Measurements from ENCODE around the gene UNK. TPM values are rescaled to one million over a fixed set of nuclear protein-coding genes. Genes with fewer than 3 reads are reported as not detected.

Gene UNK
- polyA plus RNA-seq, 2 of the 4 experiments (the other 2 are of a cell fraction) = 27.0 to 34.5 TPM

GRCh38 chr17:75813081-75814020 is 28.7 kb downstream of the UNK start:
- ATAC-seq (no peak), DNase-seq (ENCODE audit: low read depth in 1 of 2, low spot score in 1 of 2) (no peak), FAIRE-seq (no peak)
- Histone ChIP-seq H3K4me3 (no peak overlapping the region), H3K4me2 (no peak overlapping the region), H3K9me3 (no peaks in the 10 kb centered on the region), H3K4me1 (peaks cover 14% of the 10 kb centered on the region), H3K27ac (no peak overlapping the region)
- POLR2A ChIA-PET = interaction anchor here (0.6 to 2.2 kb wide), 4 partner anchors 9 to 40 kb away, joined by 4 to 25 read pairs (median 4); a partner anchor contains a TSS
- TF ChIP-seq PBX3 (IDR thresholded peaks at IDR 0.05) (no peak), MAFK (IDR thresholded peaks at IDR 0.05; ENCODE audit: partially characterized antibody) (no peak), E2F6 (IDR thresholded peaks at IDR 0.05; ENCODE audit: borderline replicate concordance, low read depth) (no peak), EP300 (IDR thresholded peaks at IDR 0.05) (no peak), ATOH8 (CRISPR knock-in tag; IDR thresholded peaks at IDR 0.05; ENCODE audit: low read depth) (no peak)
- 94% methylated on average over 24 of the region's 24 CpGs for WGBS (ENCODE audit: missing lambda C conversion rate)
- CTCF ChIA-PET = interaction anchor here (0.6 to 29.7 kb wide), 8 partner anchors 10 to 467 kb away, joined by 3 to 691 read pairs (median 4); partner anchors contain the start of genes UNC13D and WBP2

- FAIRE-seq (no peak), ATAC-seq (no peak), DNase-seq (ENCODE audit: low read depth in 1 of 2, low spot score in 1 of 2) (no peak)
- Histone ChIP-seq H3K4me3 (no peak overlapping the region), H3K27ac (no peak overlapping the region), H3K9me3 (no peaks in the 10 kb centered on the region), H3K4me2 (no peak overlapping the region), H3K4me1 (peaks cover 14% of the 10 kb centered on the region)
- no peak for TF ChIP-seq FOSB (CRISPR knock-in tag; IDR thresholded peaks at IDR 0.05)
- TF ChIP-seq MAFK (IDR thresholded peaks at IDR 0.05; ENCODE audit: partially characterized antibody) = no peak
- TF ChIP-seq FOSL2 (IDR thresholded peaks at IDR 0.05) = no peak
- TF ChIP-seq FOSL2 (CRISPR knock-in tag; IDR thresholded peaks at IDR 0.05) = no peak
- no peak for TF ChIP-seq RARB (CRISPR knock-in tag; IDR thresholded peaks at IDR 0.05)
- TF ChIP-seq CTCF (IDR thresholded peaks at IDR 0.05) = no peak
- no peak for TF ChIP-seq USF2 (IDR thresholded peaks at IDR 0.05)
- CTCF ChIA-PET = interaction anchor here (0.6 to 29.7 kb wide), 8 partner anchors 11 to 466 kb away, joined by 3 to 691 read pairs (median 6); partner anchors contain the start of genes TRIM47, UNC13D and WBP2
- POLR2A ChIA-PET = interaction anchor here (0.7 to 2.2 kb wide), 2 partner anchors 35 to 40 kb away, joined by 4 to 25 read pairs; a partner anchor contains a TSS
- WGBS (ENCODE audit: missing lambda C conversion rate) = 84% methylated on average over 6 of the region's 6 CpGs
Measured at GRCh38 chr17:75814021-75814395, 29.4 kb downstream of the UNK start.

GRCh38 chr17:75814900-75815373 is 30.3 kb downstream of the UNK start:
- WGBS (ENCODE audit: missing lambda C conversion rate) = 75% methylated on average over 13 of the region's 13 CpGs
- ATAC-seq (peak; percentile 73 to 80), DNase-seq (ENCODE audit: low read depth in 1 of 2, low spot score in 1 of 2) (peak in 1 of 2 experiments; percentile 46), FAIRE-seq (no peak)
- no peaks in the 10 kb centered on the region for H3K9me3 ChIP-seq
- peak overlapping the region; percentile 49 to 70; a peak in 4 of 6 replicates for H3K27ac ChIP-seq
- ChIA-PET CTCF (interaction anchor here (0.6 to 29.7 kb wide), 10 partner anchors 25 to 74 kb away, joined by 3 to 691 read pairs (median 3); partner anchors contain the start of genes TRIM47, UNC13D and WBP2), POLR2A (interaction anchor here (0.5 to 2.2 kb wide), 2 partner anchors 36 to 263 kb away, joined by 3 to 25 read pairs; a partner anchor contains a TSS)
- peaks cover 14% of the 10 kb centered on the region for H3K4me1 ChIP-seq
- no peak overlapping the region for H3K4me3 ChIP-seq
- TF ChIP-seq NPAS2 (CRISPR knock-in tag; IDR thresholded peaks at IDR 0.05; ENCODE audit: borderline replicate concordance) = no peak
- no peak for TF ChIP-seq FOSL2 (IDR thresholded peaks at IDR 0.05)
- TF ChIP-seq FOSL2 (CRISPR knock-in tag; IDR thresholded peaks at IDR 0.05) = no peak
- 0 out of 3 replicates have a peak overlapping the region, but pooled peaks have one; percentile 13 for H3K4me2 ChIP-seq
